ENCODE measurements around the gene ABTB2.

The ABTB2 gene

GRCh38 chr11:34243600-34244464 is 114.0 kb downstream of the ABTB2 start:
- no peak for TF ChIP-seq EZH2 (IDR thresholded peaks at IDR 0.05; ENCODE audit: borderline replicate concordance, low read depth, low read length, severe bottlenecking)
- TF ChIP-seq, protein P1, sequence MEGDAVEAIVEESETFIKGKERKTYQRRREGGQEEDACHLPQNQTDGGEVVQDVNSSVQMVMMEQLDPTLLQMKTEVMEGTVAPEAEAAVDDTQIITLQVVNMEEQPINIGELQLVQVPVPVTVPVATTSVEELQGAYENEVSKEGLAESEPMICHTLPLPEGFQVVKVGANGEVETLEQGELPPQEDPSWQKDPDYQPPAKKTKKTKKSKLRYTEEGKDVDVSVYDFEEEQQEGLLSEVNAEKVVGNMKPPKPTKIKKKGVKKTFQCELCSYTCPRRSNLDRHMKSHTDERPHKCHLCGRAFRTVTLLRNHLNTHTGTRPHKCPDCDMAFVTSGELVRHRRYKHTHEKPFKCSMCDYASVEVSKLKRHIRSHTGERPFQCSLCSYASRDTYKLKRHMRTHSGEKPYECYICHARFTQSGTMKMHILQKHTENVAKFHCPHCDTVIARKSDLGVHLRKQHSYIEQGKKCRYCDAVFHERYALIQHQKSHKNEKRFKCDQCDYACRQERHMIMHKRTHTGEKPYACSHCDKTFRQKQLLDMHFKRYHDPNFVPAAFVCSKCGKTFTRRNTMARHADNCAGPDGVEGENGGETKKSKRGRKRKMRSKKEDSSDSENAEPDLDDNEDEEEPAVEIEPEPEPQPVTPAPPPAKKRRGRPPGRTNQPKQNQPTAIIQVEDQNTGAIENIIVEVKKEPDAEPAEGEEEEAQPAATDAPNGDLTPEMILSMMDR (IDR thresholded peaks at IDR 0.05; ENCODE audit: borderline replicate concordance, extremely low read depth, low read length, poor library complexity, severe bottlenecking) = no peak
- Histone ChIP-seq H3K4me2 (ENCODE audit: insufficient read depth, low read length) (no peak overlapping the region), H3K9ac (ENCODE audit: low read depth, low read length) (no peak overlapping the region), H2AFZ (ENCODE audit: low read depth, low read length) (no peak overlapping the region), H4K20me1 (ENCODE audit: insufficient read depth, low read length) (peaks cover 4% of the 10 kb centered on the region), H3K9me3 (ENCODE audit: insufficient read depth, low read length, severe bottlenecking) (no peaks in the 10 kb centered on the region), H3K4me1 (ENCODE audit: insufficient read depth, low read length) (peaks cover 9% of the 10 kb centered on the region), H3K27me3 (ENCODE audit: insufficient read depth, low read length, poor library complexity) (peaks cover 22% of the 10 kb centered on the region), H3K27ac (ENCODE audit: low read length) (no peak overlapping the region), H3K4me3 (ENCODE audit: low read depth in 1 of 2, low read length in 2 of 2) (no peak overlapping the region), H3K79me2 (ENCODE audit: insufficient read depth, low read length) (no peaks in the 10 kb centered on the region), H3K36me3 (ENCODE audit: insufficient read depth, low read length) (no peaks in the 10 kb centered on the region)
- DNase-seq (no peak), ATAC-seq (ENCODE audit: insufficient read depth, low read depth) (no peak)

GRCh38 chr11:34242037-34242625 is 115.7 kb downstream of the ABTB2 start:
- Histone ChIP-seq H3K4me1 (ENCODE audit: insufficient read depth, low read length) (no peaks in the 10 kb centered on the region), H3K36me3 (ENCODE audit: insufficient read depth, low read length) (no peaks in the 10 kb centered on the region), H2AFZ (ENCODE audit: low read depth, low read length) (no peak overlapping the region), H3K27me3 (ENCODE audit: insufficient read depth, low read length, poor library complexity) (peaks cover 16% of the 10 kb centered on the region), H3K4me2 (ENCODE audit: insufficient read depth, low read length) (no peak overlapping the region), H3K9me3 (ENCODE audit: insufficient read depth, low read length, severe bottlenecking) (no peaks in the 10 kb centered on the region), H3K9ac (ENCODE audit: low read depth, low read length) (no peak overlapping the region), H3K4me3 (ENCODE audit: low read depth in 1 of 2, low read length in 2 of 2) (no peak overlapping the region), H3K27ac (ENCODE audit: low read length) (no peak overlapping the region), H3K79me2 (ENCODE audit: insufficient read depth, low read length) (no peaks in the 10 kb centered on the region), H4K20me1 (ENCODE audit: insufficient read depth, low read length) (peaks cover 4% of the 10 kb centered on the region)
- ATAC-seq (ENCODE audit: insufficient read depth, low read depth) (no peak), DNase-seq (no peak)
- TF ChIP-seq, protein P1 (IDR thresholded peaks at IDR 0.05; ENCODE audit: borderline replicate concordance, extremely low read depth, low read length, poor library complexity, severe bottlenecking) = no peak
- no peak for TF ChIP-seq EZH2 (IDR thresholded peaks at IDR 0.05; ENCODE audit: borderline replicate concordance, low read depth, low read length, severe bottlenecking)

- Histone ChIP-seq H3K36me3 (ENCODE audit: insufficient read depth, low read length) (no peaks in the 10 kb centered on the region), H3K4me3 (ENCODE audit: low read depth in 1 of 2, low read length in 2 of 2) (no peak overlapping the region), H2AFZ (ENCODE audit: low read depth, low read length) (no peak overlapping the region), H4K20me1 (ENCODE audit: insufficient read depth, low read length) (peaks cover 4% of the 10 kb centered on the region), H3K9me3 (ENCODE audit: insufficient read depth, low read length, severe bottlenecking) (no peaks in the 10 kb centered on the region), H3K79me2 (ENCODE audit: insufficient read depth, low read length) (no peaks in the 10 kb centered on the region), H3K27ac (ENCODE audit: low read length) (no peak overlapping the region), H3K27me3 (ENCODE audit: insufficient read depth, low read length, poor library complexity) (peaks cover 11% of the 10 kb centered on the region), H3K4me2 (ENCODE audit: insufficient read depth, low read length) (no peak overlapping the region), H3K9ac (ENCODE audit: low read depth, low read length) (no peak overlapping the region), H3K4me1 (ENCODE audit: insufficient read depth, low read length) (no peaks in the 10 kb centered on the region)
- DNase-seq = no peak
- no peak for ATAC-seq (ENCODE audit: insufficient read depth, low read depth)
- no peak for TF ChIP-seq EZH2 (IDR thresholded peaks at IDR 0.05; ENCODE audit: borderline replicate concordance, low read depth, low read length, severe bottlenecking)
- TF ChIP-seq, protein P1 (IDR thresholded peaks at IDR 0.05; ENCODE audit: borderline replicate concordance, extremely low read depth, low read length, poor library complexity, severe bottlenecking) = no peak
These were observed 117.7 kb downstream of the ABTB2 start for GRCh38 chr11:34240150-34240494.

All from DND-41 (cell line).